CD4-positive, alpha-beta T cell (primary cell): Measurements from ENCODE around the gene BABAM2. TPM values are rescaled to one million over a fixed set of nuclear protein-coding genes. Genes with fewer than 3 reads are reported as not detected.

Source experiments
- ATAC-seq: fragments of 200-7000 bp; cut with Tn5 transposase; one replicate; pipeline ENCODE4 v1.10.0; 2022; ENCODE audit warnings: mild to moderate bottlenecking; ENCODE audit not compliant: poor library complexity
- CTCF ChIA-PET: fragments of 350-600 bp; sonication (Branson Sonifier 250); formaldehyde crosslinking; loops from one replicate; lab custom pipeline; 2021; ENCODE audit warnings: antibody characterized with exemption, inconsistent platforms; lab: Charles Lee
- POLR2A ChIA-PET: fragments of 350-600 bp; sonication (Branson Sonifier 250); formaldehyde crosslinking; loops from one replicate; lab custom pipeline; 2021; ENCODE audit warnings: antibody characterized with exemption, inconsistent platforms; lab: Charles Lee
- DNase-seq, 14 experiments: peaks; one replicate each; pipeline ENCODE4 v3.0.0-alpha.2; 2013 to 2020; ENCODE audit warnings: mixed read lengths in 2 of 14
- H3K27ac ChIP-seq, 2 donors: one replicate each; pipeline versions ENCODE4 v1.5.1 to v1.7.0; 2013; ENCODE audit warnings: low read length in 2 of 2, low read depth in 1 of 2, mild to moderate bottlenecking in 1 of 2
- H3K27me3 ChIP-seq, 2 experiments: 1 replicate in 1 of 2; 2 replicates in 1 of 2; pipeline versions ENCODE4 v1.6.1 to v1.7.0; 2013; ENCODE audit warnings: low read length in 2 of 2, control low read depth in 1 of 2, mild to moderate bottlenecking in 1 of 2, moderate library complexity in 1 of 2; ENCODE audit not compliant: insufficient read depth in 2 of 2, control insufficient read depth in 1 of 2
- H3K36me3 ChIP-seq: one replicate; pipeline ENCODE4 v1.6.1; 2013; ENCODE audit warnings: low read length, control low read depth; ENCODE audit not compliant: insufficient read depth
- H3K4me1 ChIP-seq: one replicate; pipeline ENCODE4 v1.6.1; 2013; ENCODE audit warnings: low read length, control low read depth; ENCODE audit not compliant: insufficient read depth
- H3K4me3 ChIP-seq: one replicate; pipeline ENCODE4 v1.5.1; 2013; ENCODE audit warnings: mild to moderate bottlenecking, low read length, moderate library complexity
- H3K9me3 ChIP-seq, 2 experiments: 1 replicate in 1 of 2; 2 replicates in 1 of 2; pipeline versions ENCODE4 v1.6.1 to v1.7.0; 2013; ENCODE audit warnings: low read length in 2 of 2, mild to moderate bottlenecking in 2 of 2, control low read depth in 1 of 2, moderate library complexity in 1 of 2; ENCODE audit not compliant: control insufficient read depth in 1 of 2, insufficient read depth in 1 of 2
- H3K27ac Mint-ChIP-seq: one replicate; pipeline ENCODE4 v1.8.0; 2020; ENCODE audit warnings: mixed read lengths
- H3K27me3 Mint-ChIP-seq: one replicate; pipeline ENCODE4 v1.8.0; 2021; ENCODE audit warnings: mixed read lengths
- H3K36me3 Mint-ChIP-seq: one replicate; pipeline ENCODE4 v1.8.0; 2021; ENCODE audit warnings: low read depth, mixed read lengths
- H3K4me1 Mint-ChIP-seq: one replicate; pipeline ENCODE4 v1.8.0; 2021; ENCODE audit warnings: low read depth, mixed read lengths
- H3K4me3 Mint-ChIP-seq: one replicate; pipeline ENCODE4 v1.8.0; 2020; ENCODE audit warnings: mild to moderate bottlenecking, mixed read lengths
- H3K9me3 Mint-ChIP-seq: one replicate; pipeline ENCODE4 v1.8.0; 2020; ENCODE audit warnings: mixed read lengths
- intact Hi-C, 2 experiments: fragments of 100-400 bp; cut with DNase I in 1 of 2; cut with micrococcal nuclease in 1 of 2; formaldehyde crosslinking; loops; one replicate each; pipeline versions ENCODE4 v1.15.1 to v1.9.0; 2023 to 2025; cut with DNase I, micrococcal nuclease
- total RNA-seq, 174 experiments: library from RNA in 2 of 174; stranded (reverse) in 2 of 174; gene quantifications; one replicate each; pipeline ENCODE4 v1.2.3 and lab custom pipeline; 2021 to 2026
- TF ChIP-seq, protein P1 (sequence below): fragments of 200-600 bp; IDR thresholded peaks from one replicate; pipeline ENCODE4 v1.8.0; 2022; ENCODE audit warnings: antibody characterized with exemption, mild to moderate bottlenecking

BABAM2 gene
- total RNA-seq, 2 experiments from 2014 or later, result 29.2 to 32.8 TPM

DNA sequence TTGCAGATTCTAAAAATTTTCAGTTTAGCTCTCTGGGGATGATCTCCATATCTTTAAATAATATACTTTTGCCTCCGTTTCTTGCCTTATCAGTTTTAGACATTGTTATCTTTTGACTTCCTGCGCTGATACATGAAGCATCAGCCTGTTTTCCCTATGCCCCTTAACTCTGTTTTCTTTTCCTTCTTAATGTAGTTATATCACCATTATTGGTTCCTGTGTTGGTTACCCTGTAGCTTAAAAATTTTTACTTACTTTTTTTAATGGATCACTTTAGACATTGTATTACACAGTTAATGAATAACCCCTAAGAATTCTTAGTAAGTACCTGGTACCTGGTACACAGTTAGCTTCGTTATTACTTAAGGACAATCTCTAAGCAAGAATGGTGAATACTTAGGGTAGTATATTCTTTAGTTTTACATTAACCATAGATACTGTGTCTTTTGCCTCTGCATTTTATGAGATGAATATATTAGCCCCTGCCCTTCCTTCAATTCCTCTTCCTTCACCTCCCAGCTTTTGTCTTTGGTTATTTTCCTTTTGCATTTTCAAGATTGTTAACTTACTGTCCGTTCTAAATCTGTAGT, 40.9 kb downstream of the BABAM2 start:
- Mint-ChIP-seq H3K27me3 (no peaks in the 10 kb centered on the region), H3K4me1 (peaks cover 7% of the 10 kb centered on the region), H3K27ac (no peak overlapping the region), H3K36me3 (peaks cover 54% of the 10 kb centered on the region), H3K4me3 (no peak overlapping the region), H3K9me3 (no peaks in the 10 kb centered on the region)
- H3K27me3 ChIP-seq, result no peaks in the 10 kb centered on the region
- H3K4me1 ChIP-seq, result no peaks in the 10 kb centered on the region
- intact Hi-C loops, result no loop called here
- no peaks in the 10 kb centered on the region for H3K9me3 ChIP-seq
- no peak overlapping the region for H3K4me3 ChIP-seq
- TF ChIP-seq, protein P1, sequence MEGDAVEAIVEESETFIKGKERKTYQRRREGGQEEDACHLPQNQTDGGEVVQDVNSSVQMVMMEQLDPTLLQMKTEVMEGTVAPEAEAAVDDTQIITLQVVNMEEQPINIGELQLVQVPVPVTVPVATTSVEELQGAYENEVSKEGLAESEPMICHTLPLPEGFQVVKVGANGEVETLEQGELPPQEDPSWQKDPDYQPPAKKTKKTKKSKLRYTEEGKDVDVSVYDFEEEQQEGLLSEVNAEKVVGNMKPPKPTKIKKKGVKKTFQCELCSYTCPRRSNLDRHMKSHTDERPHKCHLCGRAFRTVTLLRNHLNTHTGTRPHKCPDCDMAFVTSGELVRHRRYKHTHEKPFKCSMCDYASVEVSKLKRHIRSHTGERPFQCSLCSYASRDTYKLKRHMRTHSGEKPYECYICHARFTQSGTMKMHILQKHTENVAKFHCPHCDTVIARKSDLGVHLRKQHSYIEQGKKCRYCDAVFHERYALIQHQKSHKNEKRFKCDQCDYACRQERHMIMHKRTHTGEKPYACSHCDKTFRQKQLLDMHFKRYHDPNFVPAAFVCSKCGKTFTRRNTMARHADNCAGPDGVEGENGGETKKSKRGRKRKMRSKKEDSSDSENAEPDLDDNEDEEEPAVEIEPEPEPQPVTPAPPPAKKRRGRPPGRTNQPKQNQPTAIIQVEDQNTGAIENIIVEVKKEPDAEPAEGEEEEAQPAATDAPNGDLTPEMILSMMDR, result no peak
- CTCF ChIA-PET, result interaction anchor here (0.6 kb wide), 1 partner anchor 921 kb away, joined by 3 read pairs; no protein-coding TSS in a partner anchor
- no peak for DNase-seq
- H3K36me3 ChIP-seq, result peaks cover 15% of the 10 kb centered on the region
- no peak overlapping the region for H3K27ac ChIP-seq
- ATAC-seq, result no peak
- POLR2A ChIA-PET, result no interaction called here

DNA sequence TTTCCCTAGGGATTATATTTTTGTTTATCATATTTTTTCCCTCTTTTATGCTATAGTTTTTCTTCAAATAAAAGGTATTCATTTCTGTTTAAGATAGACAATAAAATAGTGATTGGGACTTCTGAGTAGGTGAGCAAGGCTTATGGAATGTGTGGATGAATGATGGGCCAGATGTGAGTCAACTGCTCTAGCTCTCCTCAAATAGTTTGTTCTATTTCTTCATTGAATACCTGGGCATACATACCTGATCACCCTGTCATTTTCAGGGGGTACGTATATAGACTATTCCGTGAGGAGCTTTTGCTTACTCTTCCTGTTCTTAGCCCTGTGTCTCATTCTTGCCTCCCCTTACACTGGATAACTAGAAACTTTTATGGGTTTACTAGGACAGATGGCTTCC, 41.9 kb downstream of the BABAM2 start:
- Histone ChIP-seq H3K4me3 (no peak overlapping the region), H3K36me3 (peaks cover 15% of the 10 kb centered on the region), H3K4me1 (peaks cover 2% of the 10 kb centered on the region), H3K27me3 (no peaks in the 10 kb centered on the region), H3K27ac (no peak overlapping the region), H3K9me3 (no peaks in the 10 kb centered on the region)
- H3K9me3 Mint-ChIP-seq, result no peaks in the 10 kb centered on the region
- no peak overlapping the region for H3K4me3 Mint-ChIP-seq
- ATAC-seq (no peak), DNase-seq (no peak)
- no peak overlapping the region for H3K27ac Mint-ChIP-seq
- H3K27me3 Mint-ChIP-seq, result no peaks in the 10 kb centered on the region
- POLR2A ChIA-PET, result no interaction called here
- peaks cover 47% of the 10 kb centered on the region for H3K36me3 Mint-ChIP-seq
- peaks cover 9% of the 10 kb centered on the region for H3K4me1 Mint-ChIP-seq
- CTCF ChIA-PET, result no interaction called here
- TF ChIP-seq, protein P1, result no peak
- intact Hi-C loops, result no loop called here

- H3K27ac Mint-ChIP-seq, result no peak overlapping the region
- H3K9me3 Mint-ChIP-seq, result no peaks in the 10 kb centered on the region
- H3K4me3 ChIP-seq, result no peak overlapping the region
- no peak for DNase-seq
- no peak overlapping the region for H3K27ac ChIP-seq
- peaks cover 16% of the 10 kb centered on the region for H3K4me1 Mint-ChIP-seq
- no peaks in the 10 kb centered on the region for H3K27me3 ChIP-seq
- H3K27me3 Mint-ChIP-seq, result no peaks in the 10 kb centered on the region
- TF ChIP-seq, protein P1, result no peak
- intact Hi-C loops, result no loop called here
- no peaks in the 10 kb centered on the region for H3K9me3 ChIP-seq
- ChIA-PET POLR2A (no interaction called here), CTCF (no interaction called here)
- peaks cover 46% of the 10 kb centered on the region for H3K36me3 Mint-ChIP-seq
- ATAC-seq, result no peak
- peaks cover 10% of the 10 kb centered on the region for H3K36me3 ChIP-seq
- H3K4me1 ChIP-seq, result peaks cover 2% of the 10 kb centered on the region
- no peak overlapping the region for H3K4me3 Mint-ChIP-seq
Observed at GRCh38 chr2:27935026-27935425, 44.5 kb downstream of the BABAM2 start.
